Left ventricle myocardium superior (tissue), 1 donor: ENCODE measurements around the gene LY6G6F. TPM values are rescaled to one million over a fixed set of nuclear protein-coding genes. Genes with fewer than 3 reads are reported as not detected.

ENCODE experiments used
- microRNA-seq: library from miRNA; unstranded; fragments of <30 nt; microRNA quantifications from one replicate; pipeline ENCODE4 v1.2.0, GENCODE V29; 2020; ENCODE audit warnings: borderline number of aligned reads
- total RNA-seq: library from RNA; stranded (reverse); fragmentation: NEBNext Ultra II Directional; extraction: Animal tissue kit (Norgen Biotek cat#: 25700); gene quantifications from one replicate; pipeline ENCODE4 v1.2.1, GENCODE V29; 2021
- donor health status: DM: no; HTN: yes; CAD: no; lungs with severe emphysema.

Gene LY6G6F
- total RNA-seq, 1 donor from 2014 or later, result not detected

Small RNA genes within 50 kb of the gene (microRNA-seq; reads per million reads assigned to microRNA genes)
- gene MIR4646, result not detected

Other genes starting within 250 kb of the LY6G6F start
- gene MICB, start 208.7 kb upstream of the LY6G6F start, total RNA-seq, result 1.7 TPM
- gene MCCD1, start 177.9 kb upstream of the LY6G6F start, total RNA-seq, result not detected
- gene DDX39B, start 164.9 kb upstream of the LY6G6F start, total RNA-seq, result 176 TPM
- gene ATP6V1G2, start 160.3 kb upstream of the LY6G6F start, total RNA-seq, result 2.1 TPM
- 12.7 TPM for gene NFKBIL1, start 159.3 kb upstream of the LY6G6F start, total RNA-seq
- not detected for gene LTA, start 134.6 kb upstream of the LY6G6F start, total RNA-seq
- gene TNF, start 131.3 kb upstream of the LY6G6F start, total RNA-seq, result 0.35 TPM
- gene LTB, start 124.4 kb upstream of the LY6G6F start, total RNA-seq, result 0.40 TPM
- 6.9 TPM for gene LST1, start 120.6 kb upstream of the LY6G6F start, total RNA-seq
- gene NCR3, start 113.9 kb upstream of the LY6G6F start, total RNA-seq, result not detected
- 15.5 TPM for gene AIF1, start 91.6 kb upstream of the LY6G6F start, total RNA-seq
- 76.9 TPM for gene PRRC2A, start 86.2 kb upstream of the LY6G6F start, total RNA-seq
- gene BAG6, start 54.2 kb upstream of the LY6G6F start, total RNA-seq, result 283 TPM
- 2.4 TPM for gene APOM, start 51.0 kb upstream of the LY6G6F start, total RNA-seq
- gene C6orf47, start 46.1 kb upstream of the LY6G6F start, total RNA-seq, result 18.6 TPM
- 19.2 TPM for gene GPANK1, start 41.9 kb upstream of the LY6G6F start, total RNA-seq
- gene CSNK2B, start 40.8 kb upstream of the LY6G6F start, total RNA-seq, result 111 TPM
- 3.9 TPM for gene LY6G5B, start 36.9 kb upstream of the LY6G6F start, total RNA-seq
- 1.8 TPM for gene LY6G5C, start 25.8 kb upstream of the LY6G6F start, total RNA-seq
- gene ABHD16A, start 3.5 kb upstream of the LY6G6F start, total RNA-seq, result 29.0 TPM
- not detected for gene LY6G6D, start 8.5 kb downstream of the LY6G6F start, total RNA-seq
- gene LY6G6C, start 14.9 kb downstream of the LY6G6F start, total RNA-seq, result not detected
- gene MPIG6B, start 16.5 kb downstream of the LY6G6F start, total RNA-seq, result 0.52 TPM
- gene DDAH2, start 22.4 kb downstream of the LY6G6F start, total RNA-seq, result 27.6 TPM
- gene CLIC1, start 29.7 kb downstream of the LY6G6F start, total RNA-seq, result 77.4 TPM
- gene MSH5, start 33.1 kb downstream of the LY6G6F start, total RNA-seq, result 1.3 TPM
- 0.47 TPM for gene SAPCD1, start 55.8 kb downstream of the LY6G6F start, total RNA-seq
- gene VWA7, start 70.5 kb downstream of the LY6G6F start, total RNA-seq, result 12.8 TPM
- gene VARS1, start 88.9 kb downstream of the LY6G6F start, total RNA-seq, result 22.5 TPM
- gene LSM2, start 100.1 kb downstream of the LY6G6F start, total RNA-seq, result 20.1 TPM
- gene HSPA1L, start 108.4 kb downstream of the LY6G6F start, total RNA-seq, result 2.0 TPM
- 341 TPM for gene HSPA1A, start 108.7 kb downstream of the LY6G6F start, total RNA-seq
- 233 TPM for gene HSPA1B, start 120.9 kb downstream of the LY6G6F start, total RNA-seq
- 24.9 TPM for gene NEU1, start 156.0 kb downstream of the LY6G6F start, total RNA-seq
- gene SLC44A4, start 172.1 kb downstream of the LY6G6F start, total RNA-seq, result not detected
- gene EHMT2, start 190.8 kb downstream of the LY6G6F start, total RNA-seq, result 17.1 TPM
- gene ZBTB12, start 195.2 kb downstream of the LY6G6F start, total RNA-seq, result 3.3 TPM
- 5.8 TPM for gene C2, start 220.9 kb downstream of the LY6G6F start, total RNA-seq
- 39.6 TPM for gene CFB, start 239.2 kb downstream of the LY6G6F start, total RNA-seq